NCI-H82 (cell line): ENCODE results near the gene ONECUT3.

Experiments used
- DNase-seq: peaks from one replicate; lab custom pipeline; 2025; lab: John Stamatoyannopoulos, UW

Gene ONECUT3

GRCh38 chr19:1768248-1768647 is 14.9 kb downstream of the ONECUT3 start:
- peak; percentile 54 for DNase-seq

- DNase-seq: no peak
These were observed 15.8 kb downstream of the ONECUT3 start for GRCh38 chr19:1768918-1769644.

- DNase-seq: no peak
These were observed 16.3 kb downstream of the ONECUT3 start for GRCh38 chr19:1769645-1769985.

GRCh38 chr19:1770866-1771576 is 17.7 kb downstream of the ONECUT3 start:
- DNase-seq: no peak

GRCh38 chr19:1773184-1773583 is 19.9 kb downstream of the ONECUT3 start:
- no peak for DNase-seq

DNA sequence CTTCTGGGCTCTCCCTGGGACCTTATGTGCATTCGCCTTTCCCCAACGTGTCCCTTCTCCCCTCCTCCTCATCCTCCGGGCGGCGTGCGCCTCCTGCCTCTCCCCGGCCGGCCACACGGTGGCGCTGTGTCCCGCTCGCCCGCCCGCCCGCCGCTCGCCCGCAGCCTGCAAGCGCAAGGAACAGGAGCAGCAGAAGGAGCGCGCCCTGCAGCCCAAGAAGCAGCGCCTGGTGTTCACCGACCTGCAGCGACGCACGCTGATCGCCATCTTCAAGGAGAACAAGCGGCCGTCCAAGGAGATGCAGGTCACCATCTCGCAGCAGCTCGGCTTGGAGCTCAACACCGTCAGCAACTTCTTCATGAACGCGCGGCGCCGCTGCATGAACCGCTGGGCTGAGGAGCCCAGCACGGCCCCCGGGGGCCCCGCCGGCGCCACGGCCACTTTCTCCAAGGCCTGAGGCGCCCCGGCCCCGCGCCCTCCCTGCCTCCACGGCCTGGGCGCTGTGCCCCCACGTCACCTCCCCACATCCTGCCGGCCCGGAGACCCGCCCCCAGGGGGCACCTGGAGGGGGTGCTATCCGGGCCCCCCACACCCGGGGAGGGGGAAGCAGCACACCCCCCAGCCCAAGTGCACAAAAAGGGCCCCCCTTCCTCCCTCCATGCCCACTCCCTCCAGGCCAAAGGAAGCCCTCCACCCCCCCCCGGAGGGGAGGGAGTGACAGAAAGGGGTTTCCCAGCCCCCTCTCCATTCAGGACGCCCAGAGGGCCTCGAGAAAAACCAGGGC is 21.9 kb downstream of the ONECUT3 start:
- peak; percentile 80 for DNase-seq

GRCh38 chr19:1775951-1776605 is 22.8 kb downstream of the ONECUT3 start:
- DNase-seq: no peak

DNA sequence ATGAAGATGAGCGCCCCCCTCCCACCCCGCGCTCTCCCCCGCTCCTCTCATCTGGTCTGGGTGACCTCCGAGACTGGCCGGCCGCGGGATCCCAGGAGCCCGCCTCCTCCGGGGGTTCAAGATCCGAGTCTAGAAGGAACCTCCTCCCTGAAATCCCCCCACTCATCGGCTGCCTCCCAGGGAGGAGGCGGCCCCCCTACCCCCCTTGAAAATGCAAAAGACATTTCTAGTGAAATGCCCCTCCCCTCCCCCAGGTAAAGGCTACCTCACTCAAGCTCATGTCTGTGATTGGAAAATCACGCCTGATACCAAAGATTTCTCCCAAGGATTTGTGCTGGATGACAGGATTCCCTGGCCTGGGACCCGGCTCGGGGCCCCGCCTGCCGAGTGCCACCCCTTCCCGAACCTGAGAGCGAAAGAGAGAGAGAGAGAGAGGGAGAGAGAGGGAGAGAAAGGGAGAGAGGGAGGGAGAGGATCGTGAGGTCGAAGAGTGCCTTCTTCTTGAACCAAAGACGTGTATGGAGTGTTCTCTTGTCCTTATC is 23.4 kb downstream of the ONECUT3 start:
- no peak for DNase-seq

- DNase-seq: no peak
These were observed 23.8 kb downstream of the ONECUT3 start for GRCh38 chr19:1777149-1777548.

- no peak for DNase-seq
These were observed 26.3 kb downstream of the ONECUT3 start for GRCh38 chr19:1779574-1779973.

GRCh38 chr19:1780272-1780958 is 27.1 kb downstream of the ONECUT3 start:
- peak; percentile 28 for DNase-seq

DNA sequence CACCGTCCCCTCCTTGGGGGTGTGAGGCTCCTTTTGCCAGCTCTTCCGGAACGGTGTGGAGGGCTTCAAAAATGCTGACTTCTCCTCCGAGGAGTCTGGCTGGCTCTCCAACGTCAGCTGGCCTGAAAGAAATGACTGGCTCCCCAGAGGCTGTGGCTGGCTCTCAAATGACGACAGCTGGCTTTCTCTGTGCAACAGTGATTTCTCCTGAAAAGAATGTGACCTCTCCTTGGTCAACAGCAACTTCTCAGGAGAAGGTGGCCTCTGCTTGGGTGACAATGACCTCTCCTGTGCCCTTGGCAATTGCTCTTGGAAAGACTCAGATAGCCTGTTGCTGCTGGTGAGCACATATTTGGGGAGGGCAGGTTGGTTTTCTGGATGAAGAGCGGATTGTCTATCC is 29.2 kb downstream of the ONECUT3 start:
- no peak for DNase-seq

DNA sequence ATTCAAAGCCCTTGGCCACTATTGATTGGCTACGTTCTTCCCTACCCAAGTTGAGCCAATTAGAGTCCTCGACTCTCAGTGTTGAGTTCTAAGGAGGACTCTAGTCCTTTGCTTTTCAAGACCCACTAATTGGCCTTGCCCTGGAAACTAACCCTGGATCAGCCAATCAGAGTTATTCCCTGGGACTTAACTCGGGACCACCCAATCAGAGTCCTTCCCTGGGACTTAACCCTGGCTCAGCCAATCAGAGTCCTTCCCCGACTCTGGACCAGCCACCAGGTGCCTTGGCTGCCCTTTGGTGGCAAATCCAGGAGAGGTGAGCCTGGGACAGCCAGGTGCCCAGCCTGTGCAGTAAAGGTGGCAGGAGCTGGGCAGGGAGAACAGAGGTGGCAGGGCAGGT is 30.0 kb downstream of the ONECUT3 start:
- DNase-seq: peak; percentile 51

GRCh38 chr19:1783874-1784273 is 30.6 kb downstream of the ONECUT3 start:
- no peak for DNase-seq

DNA sequence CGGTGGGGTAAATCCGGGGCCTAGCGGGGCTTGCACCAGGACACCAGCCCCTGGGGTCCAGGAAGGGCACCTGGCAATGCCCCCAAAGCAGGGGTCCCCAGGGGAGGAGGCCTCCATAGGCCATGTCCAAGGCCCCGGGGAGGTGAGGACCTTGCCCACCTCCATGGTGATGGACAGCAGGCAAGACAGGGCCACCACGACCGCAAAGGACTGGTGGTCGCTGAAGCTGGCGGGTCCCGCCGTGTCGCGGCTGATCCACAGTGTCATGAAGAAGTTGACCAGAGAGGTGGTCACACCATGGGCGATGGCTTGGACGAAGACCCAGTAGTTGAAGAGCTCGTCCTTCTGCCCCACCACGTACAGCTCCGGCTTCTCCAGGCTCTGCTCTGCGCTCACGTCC is 32.0 kb downstream of the ONECUT3 start:
- no peak for DNase-seq

DNA sequence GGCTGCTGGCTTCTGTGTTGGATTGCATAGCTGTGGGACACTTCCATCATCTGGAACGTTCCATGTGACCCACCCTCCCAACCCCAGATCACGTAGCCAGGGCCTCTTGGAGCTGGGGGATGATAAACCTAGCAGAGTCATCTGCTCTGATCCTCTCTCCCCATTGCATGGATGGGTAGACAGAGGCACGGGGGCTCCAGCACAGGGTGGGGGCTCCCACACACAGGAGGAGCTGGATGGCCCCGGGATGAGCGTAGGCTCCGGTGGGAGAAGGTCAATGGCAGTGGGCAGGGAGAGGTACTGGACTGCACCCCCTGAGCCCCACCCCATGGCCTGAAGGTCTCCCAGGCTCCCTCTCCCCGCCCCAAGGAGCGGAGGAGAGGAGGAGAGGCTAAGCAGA is 33.4 kb downstream of the ONECUT3 start:
- no peak for DNase-seq

DNA sequence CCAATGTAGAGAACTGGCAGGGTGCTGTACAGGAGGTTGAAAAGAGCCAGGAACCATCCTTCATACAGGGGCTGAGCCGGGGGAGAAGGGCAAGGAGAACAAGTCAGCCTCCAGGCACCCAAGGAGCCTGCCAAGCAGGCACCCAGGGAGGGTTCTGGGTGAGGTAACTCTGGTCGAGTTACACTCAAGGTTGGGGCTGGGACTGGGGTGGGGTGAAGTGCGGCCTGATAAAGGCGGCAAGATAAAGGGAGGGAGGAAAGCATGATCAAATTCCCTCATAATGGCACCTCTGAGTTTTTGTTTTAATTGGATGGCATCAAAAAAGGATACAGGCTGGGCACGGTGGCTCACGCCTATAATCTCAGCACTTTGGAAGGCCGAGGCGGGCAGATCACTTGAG is 33.8 kb downstream of the ONECUT3 start:
- DNase-seq: no peak

DNA sequence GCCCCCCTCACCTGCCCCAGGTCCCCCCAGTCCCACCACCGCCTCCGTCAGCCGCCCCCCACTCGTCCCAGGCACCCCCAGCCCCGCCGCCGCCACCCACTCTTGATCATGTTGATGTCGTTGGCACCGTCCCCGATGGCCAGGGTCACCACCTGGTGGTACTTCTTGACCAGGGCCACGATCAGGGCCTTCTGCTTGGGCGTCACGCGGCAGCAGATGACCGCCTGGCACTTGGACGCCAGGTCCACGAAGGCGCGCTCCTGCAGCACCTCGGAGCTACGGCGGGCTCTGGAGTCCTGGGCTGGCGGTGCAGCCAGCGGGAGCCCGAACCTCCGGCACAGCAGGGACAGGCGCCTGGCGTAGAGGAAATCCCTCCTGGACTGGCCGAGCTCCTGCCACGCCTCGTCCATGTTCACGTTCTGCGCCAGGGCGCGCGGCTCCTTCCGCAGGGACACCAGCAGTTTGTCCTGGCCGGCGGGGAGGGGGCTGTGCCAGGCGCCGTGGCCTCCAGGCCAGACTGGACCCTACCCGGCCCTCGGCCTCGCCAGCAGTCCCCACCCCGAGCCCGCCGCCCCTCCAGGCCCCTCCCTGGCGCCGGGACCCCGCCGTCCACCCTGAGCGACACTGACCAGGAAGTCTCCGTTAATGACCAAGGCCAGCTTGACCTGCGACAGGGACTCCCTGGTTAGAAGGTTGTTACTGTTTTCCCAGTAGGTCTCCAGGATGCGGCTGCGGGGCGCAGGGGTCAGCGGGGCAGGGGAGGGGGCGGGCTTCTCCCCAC is 36.1 kb downstream of the ONECUT3 start:
- no peak for DNase-seq

GRCh38 chr19:1790054-1790792 is 36.9 kb downstream of the ONECUT3 start:
- no peak for DNase-seq

GRCh38 chr19:1791879-1792278 is 38.6 kb downstream of the ONECUT3 start:
- no peak for DNase-seq
